ENCODE measurements around the gene GMNN. TPM values are rescaled to one million over a fixed set of nuclear protein-coding genes. Genes with fewer than 3 reads are reported as not detected.

The GMNN gene
- total RNA-seq, 2 donors from 2014 or later: 39.2 to 42.8 TPM

GRCh38 chr6:24798740-24799540 lies 24.2 kb downstream of the GMNN start, which contains the start of gene ARMH2:
Gene ARMH2 (minus strand): TSS chr6:24798917. CDS start chr6:24798857, 60 bp downstream.
- ATAC-seq: no peak

GRCh38 chr6:24799541-24799915 lies 24.8 kb downstream of the GMNN start:
- no peak overlapping the region for H3K4me3 ChIP-seq
- peaks cover 32% of the 10 kb centered on the region for H3K4me1 ChIP-seq
- no peaks in the 10 kb centered on the region for H3K27me3 ChIP-seq
- no peak overlapping the region for H3K27ac ChIP-seq
- WGBS, 2 donors: 36 to 43% methylated on average over 1 of the region's 1 CpG
- intact Hi-C loops (cut with DNase I): no loop called here
- DNase-seq (no peak), ATAC-seq (no peak)
- H3K9me3 ChIP-seq: no peaks in the 10 kb centered on the region
- TF ChIP-seq CTCF (IDR thresholded peaks at IDR 0.05) (no peak), POLR2A (IDR thresholded peaks at IDR 0.05) (no peak)
- H3K36me3 ChIP-seq (replicated peaks in 1 of 2; ENCODE audit: insufficient read depth in 1 of 2, low read depth in 2 of 2): no peaks in the 10 kb centered on the region

More at GRCh38 chr6:24798740-24799540, 24.2 kb downstream of the GMNN start, which contains the start of gene ARMH2:
- DNase-seq: no peak
- WGBS, 2 donors: 57 to 68% methylated on average over 13 of the region's 13 CpGs
- no peaks in the 10 kb centered on the region for H3K36me3 ChIP-seq (replicated peaks in 1 of 2; ENCODE audit: insufficient read depth in 1 of 2, low read depth in 2 of 2)
- H3K27ac ChIP-seq: peak within 1 kb of the TSS; percentile 50 to 74 (median 66)
- TF ChIP-seq POLR2A (IDR thresholded peaks at IDR 0.05) (no peak), CTCF (IDR thresholded peaks at IDR 0.05) (no peak)
- no peak within 1 kb of the TSS for H3K4me3 ChIP-seq
- no peaks in the 10 kb centered on the region for H3K27me3 ChIP-seq
- no peaks in the 10 kb centered on the region for H3K9me3 ChIP-seq
- H3K4me1 ChIP-seq: peaks cover 32% of the 10 kb centered on the region
- intact Hi-C loops (cut with DNase I): no loop called here

- no peak overlapping the region for H3K4me3 ChIP-seq
- no peak for TF ChIP-seq CTCF (IDR thresholded peaks at IDR 0.05)
- no peak for TF ChIP-seq POLR2A (IDR thresholded peaks at IDR 0.05)
- no peaks in the 10 kb centered on the region for H3K9me3 ChIP-seq
- peak overlapping the region in 2 of 4 donors; percentile 50 to 62 for H3K27ac ChIP-seq
- no peaks in the 10 kb centered on the region for H3K36me3 ChIP-seq (replicated peaks in 1 of 2; ENCODE audit: insufficient read depth in 1 of 2, low read depth in 2 of 2)
- intact Hi-C loops (cut with DNase I): no loop called here
- ATAC-seq (peak; percentile 15), DNase-seq (no peak)
- no peaks in the 10 kb centered on the region for H3K27me3 ChIP-seq
- WGBS, 2 donors: 79 to 88% methylated on average over 8 of the region's 8 CpGs
- peaks cover 32% of the 10 kb centered on the region for H3K4me1 ChIP-seq
These were observed 27.7 kb downstream of the GMNN start for GRCh38 chr6:24802271-24803059.

GRCh38 chr6:24807584-24807983 lies 32.8 kb downstream of the GMNN start:
- no peak overlapping the region for H3K27ac ChIP-seq
- ATAC-seq: no peak
- intact Hi-C loops (cut with DNase I): no loop called here
- H3K36me3 ChIP-seq (replicated peaks in 1 of 2; ENCODE audit: insufficient read depth in 1 of 2, low read depth in 2 of 2): no peaks in the 10 kb centered on the region
- WGBS, 2 donors: 95 to 100% methylated on average over 3 of the region's 3 CpGs
- H3K9me3 ChIP-seq: no peaks in the 10 kb centered on the region
- H3K4me3 ChIP-seq: no peak overlapping the region
- no peaks in the 10 kb centered on the region for H3K27me3 ChIP-seq
- H3K4me1 ChIP-seq: peaks cover 12% of the 10 kb centered on the region
- no peak for DNase-seq
- no peak for TF ChIP-seq POLR2A (IDR thresholded peaks at IDR 0.05)
- no peak for TF ChIP-seq CTCF (IDR thresholded peaks at IDR 0.05)

Measured in body of pancreas (tissue), 4 donors.